HepG2 (cell line): Measurements from ENCODE around the gene PPP1R1B. TPM values are rescaled to one million over a fixed set of nuclear protein-coding genes. Genes with fewer than 3 reads are reported as not detected.

Source experiments
- ATAC-seq: fragments of 200-7000 bp; cut with Tn5 transposase; 3 replicates; pipeline ENCODE4 v1.9.1; 2020; ENCODE audit warnings: mild to moderate bottlenecking, moderate library complexity
- BruUV-seq: library from RNA; stranded (reverse); fragments of 400-500 nt; replicated peaks from 2 replicates; lab custom pipeline; 2021; lab: Mats Ljungman, UMichigan
- CTCF ChIA-PET: fragments of 300-600 bp; formaldehyde crosslinking; extraction: SDS; loops from one replicate; lab custom pipeline; 2021; ENCODE audit warnings: low total read pairs, inconsistent platforms, low intra/inter-chr PET ratio; lab: Yijun Ruan, JAX
- POLR2A ChIA-PET: fragments of 350-600 bp; sonication (Branson Sonifier 250); formaldehyde crosslinking; loops from one replicate; lab custom pipeline; 2020; ENCODE audit warnings: antibody characterized with exemption, inconsistent platforms; lab: Yijun Ruan, JAX
- DNase-seq: peaks from one replicate; pipeline ENCODE4 v3.0.0-alpha.2; 2015; ENCODE audit warnings: low spot score
- FAIRE-seq: peaks from 3 replicates; lab custom pipeline; 2011; peaks lifted over from hg19 to GRCh38; lab: Jason Lieb, UNC
- H2AFZ ChIP-seq: one replicate; pipeline ENCODE4 v1.6.1; 2011; ENCODE audit warnings: low read length, inconsistent platforms
- H3K27ac ChIP-seq: fragments of 300-600 bp; 3 replicates; pipeline ENCODE4 v1.8.0; 2011; ENCODE audit warnings: mixed run types, mild to moderate bottlenecking, mixed read lengths, low read length, inconsistent platforms; ENCODE audit not compliant: insufficient read depth; ENCODE audit errors: extremely low read length
- H3K27me3 ChIP-seq, 2 experiments: fragments of 200-600 bp in 1 of 2; 2 replicates in 1 of 2; 3 replicates in 1 of 2; pipeline versions ENCODE4 v1.6.0 to v1.8.0; 2011; ENCODE audit warnings: low read length in 2 of 2, mild to moderate bottlenecking in 2 of 2, moderate library complexity in 2 of 2, inconsistent platforms in 1 of 2; ENCODE audit not compliant: insufficient read depth in 2 of 2, control insufficient read depth in 1 of 2
- H3K36me3 ChIP-seq, 2 experiments: fragments of 200-600 bp in 1 of 2; replicated peaks in 1 of 2; 2 replicates in 1 of 2; 3 replicates in 1 of 2; pipeline versions ENCODE4 v1.5.1 to v1.8.0; 2011; ENCODE audit warnings: low read length in 2 of 2, inconsistent platforms in 1 of 2; ENCODE audit not compliant: insufficient read depth in 2 of 2, control insufficient read depth in 1 of 2
- H3K4me1 ChIP-seq: 2 replicates; pipeline ENCODE4 v1.5.1; 2012; ENCODE audit warnings: low read length, inconsistent platforms; ENCODE audit not compliant: insufficient read depth
- H3K4me2 ChIP-seq: 2 replicates; pipeline ENCODE4 v1.6.0; 2011; ENCODE audit warnings: low read depth, low read length, inconsistent platforms
- H3K4me3 ChIP-seq, 3 experiments: fragments of 200-600 bp in 1 of 3; sonication (generic), shearing (Covaris generic) in 1 of 3; replicated peaks in 1 of 3; 2 replicates each; pipeline ENCODE4 v1.5.1; 2011 to 2016; ENCODE audit warnings: low read length in 3 of 3, inconsistent platforms in 2 of 3, low read depth in 2 of 3, mild to moderate bottlenecking in 2 of 3, control low read depth in 1 of 3, mixed read lengths in 1 of 3; ENCODE audit not compliant: insufficient read depth in 1 of 3
- H3K79me2 ChIP-seq: one replicate; pipeline ENCODE4 v1.6.1; 2011; ENCODE audit warnings: low read length, inconsistent platforms; ENCODE audit not compliant: insufficient read depth
- H3K9ac ChIP-seq: 2 replicates; pipeline ENCODE4 v1.6.0; 2011; ENCODE audit warnings: mild to moderate bottlenecking, low read depth, low read length, inconsistent platforms; ENCODE audit not compliant: insufficient read depth
- H3K9me3 ChIP-seq: 2 replicates; pipeline ENCODE4 v1.5.1; 2012; ENCODE audit warnings: mild to moderate bottlenecking, low read length
- H4K20me1 ChIP-seq: 2 replicates; pipeline ENCODE4 v1.6.0; 2011; ENCODE audit warnings: inconsistent platforms, mild to moderate bottlenecking, low read length, moderate library complexity; ENCODE audit not compliant: insufficient read depth
- HMG20B ChIP-seq: conservative IDR thresholded peaks from 2 replicates; pipeline ENCODE4 v1.6.1; 2016; ENCODE audit warnings: missing genetic modification reagents, missing compliant biosample characterization
- HNRNPH1 ChIP-seq: fragments of 200-400 bp; formaldehyde crosslinking; optimal IDR thresholded peaks from 2 replicates; pipeline ENCODE3; 2017; ENCODE audit warnings: mild to moderate bottlenecking, low read depth, low read length
- KDM5A ChIP-seq: fragments of 200-600 bp; sonication (generic); IDR thresholded peaks from 2 replicates; pipeline ENCODE4 v1.7.0; 2018; ENCODE audit warnings: antibody characterized with exemption, mild to moderate bottlenecking, low read length, borderline replicate concordance
- MATR3 ChIP-seq: sonication (generic); formaldehyde crosslinking; IDR thresholded peaks from 2 replicates; pipeline ENCODE4 v1.4.0; 2020; ENCODE audit warnings: missing genetic modification reagents
- MED13 ChIP-seq: sonication (generic); formaldehyde crosslinking; IDR thresholded peaks from 2 replicates; pipeline ENCODE4 v1.5.0; 2020; ENCODE audit warnings: missing genetic modification reagents
- TEAD2 ChIP-seq: sonication (generic); formaldehyde crosslinking; IDR thresholded peaks from 2 replicates; pipeline ENCODE4 v1.9.0; 2021; ENCODE audit warnings: missing genetic modification reagents
- ZFY ChIP-seq: sonication (generic); formaldehyde crosslinking; IDR thresholded peaks from 2 replicates; pipeline ENCODE4 v1.4.0; 2020; ENCODE audit warnings: missing genetic modification reagents
- ZSCAN30 ChIP-seq: sonication (generic); formaldehyde crosslinking; IDR thresholded peaks from 2 replicates; pipeline ENCODE4 v1.5.0; 2020; ENCODE audit warnings: mild to moderate bottlenecking, missing genetic modification reagents
- WGBS: methylation state at CpG from one replicate; pipeline ENCODE4 v1.1.6; 2017; ENCODE audit warnings: low lambda C conversion rate; 5-methylcytosine and 5-hydroxymethylcytosine counted together
- in situ Hi-C: cut with HindIII; loops from 2 replicates; pipeline ENCODE4 v1.10.0; 2017; ENCODE audit warnings: low pct_unique_long_range_greater_than_20kb; ENCODE audit not compliant: extremely low pct_ligation_motif_present
- intact Hi-C: fragments of 100-400 bp; cut with micrococcal nuclease; formaldehyde crosslinking; loops from one replicate; pipeline ENCODE4 v1.10.0; 2022; ENCODE audit not compliant: unreplicated experiment
- polyA plus RNA-seq, 8 experiments: library from polyadenylated mRNA; depleted of rRNA in 3 of 8; stranded (reverse) in 7 of 8; unstranded in 1 of 8; fragments of >200 nt; fragmentation: Illumina TruSeq in 4 of 8; extraction: Trizol in 4 of 8; gene quantifications; 2 replicates each; pipeline versions ENCODE4 v1.2.1 to v1.2.3, GENCODE V29; 2011 to 2016; ENCODE audit warnings: low read depth in 4 of 8, missing spikeins in 1 of 8, mixed read lengths in 1 of 8; ENCODE audit not compliant: insufficient read depth in 1 of 8
- total RNA-seq, 5 experiments: library from RNA; depleted of rRNA; stranded (reverse); fragments of >200 nt; fragmentation: Illumina TruSeq; extraction: Trizol; gene quantifications; 2 replicates each; pipeline ENCODE4 v1.2.3, GENCODE V29; 2016; ENCODE audit warnings: low read depth in 1 of 5
- TF ChIP-seq, protein P1 (sequence below): sonication (generic); formaldehyde crosslinking; IDR thresholded peaks from 2 replicates; pipeline ENCODE4; 2020; ENCODE audit warnings: missing genetic modification reagents, mild to moderate bottlenecking, borderline replicate concordance
- TF ChIP-seq, protein P2 (sequence below): sonication (generic); formaldehyde crosslinking; IDR thresholded peaks from 2 replicates; pipeline ENCODE4 v1.9.0; 2021; ENCODE audit warnings: missing genetic modification reagents, borderline replicate concordance
- TF ChIP-seq, protein P3 (sequence below): sonication (generic); formaldehyde crosslinking; IDR thresholded peaks from 2 replicates; pipeline ENCODE4 v1.4.0; 2020; ENCODE audit warnings: missing genetic modification reagents, borderline replicate concordance
- TF ChIP-seq, protein P4 (sequence below): sonication (generic); formaldehyde crosslinking; IDR thresholded peaks from 2 replicates; pipeline ENCODE4 v1.8.1; 2023; ENCODE audit warnings: mild to moderate bottlenecking, moderate library complexity, missing genetic modification reagents

Gene PPP1R1B
- total and polyA plus RNA-seq, 2 of the 13 experiments (the other 11 are each of a cell fraction or from before 2014, with no cell fraction given), result 0.08 TPM; not detected in 1

DNA sequence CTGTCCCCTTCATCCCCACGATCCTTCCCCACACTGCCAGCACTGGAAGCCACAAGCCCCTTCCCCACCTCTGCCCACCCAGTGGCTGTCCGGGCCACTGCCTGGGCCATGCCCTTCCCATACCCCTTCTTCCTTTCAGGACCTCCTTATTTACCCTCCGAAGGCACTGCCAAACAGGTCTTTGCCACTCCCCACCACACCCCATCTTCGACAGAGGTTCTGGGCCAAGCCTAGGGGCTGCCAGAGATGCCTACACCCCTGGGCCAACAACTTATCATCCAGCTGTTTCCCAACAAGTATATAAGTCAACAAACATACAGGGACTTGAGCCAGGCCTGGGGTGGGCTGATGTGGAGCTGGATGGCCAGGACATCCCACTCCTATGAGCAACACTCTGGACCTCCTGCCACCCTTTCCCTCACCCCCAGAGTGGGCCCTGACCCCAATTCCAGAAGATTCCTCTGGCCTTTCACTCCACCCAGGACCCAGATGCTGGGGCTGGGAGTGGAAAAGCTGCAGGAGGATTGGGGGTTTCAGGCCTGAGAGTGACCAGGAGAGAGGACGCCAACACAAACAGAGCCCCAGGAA, 1.5 kb upstream of the PPP1R1B start:
- H3K36me3 ChIP-seq, result no peaks in the 10 kb centered on the region
- ATAC-seq, result no peak
- DNase-seq, result no peak
- H3K27me3 ChIP-seq, result peaks cover 17 to 69% of the 10 kb centered on the region in 2 experiments; a peak in 4 of 5 replicates
- H3K9ac ChIP-seq, result no peak overlapping the region
- H3K4me3 ChIP-seq, result no peak overlapping the region
- BruUV-seq, result no TSS peak
- no peaks in the 10 kb centered on the region for H4K20me1 ChIP-seq
- intact Hi-C loops (no loop called here), in situ Hi-C loops (no loop called here)
- H3K27ac ChIP-seq, result no peak overlapping the region
- H3K4me2 ChIP-seq, result no peak overlapping the region
- H3K4me1 ChIP-seq, result peaks cover 63% of the 10 kb centered on the region
- no peaks in the 10 kb centered on the region for H3K9me3 ChIP-seq
- WGBS, result 24% methylated on average over 4 of the region's 5 CpGs
- POLR2A ChIA-PET, result no interaction called here
- no peak overlapping the region for H2AFZ ChIP-seq
- FAIRE-seq, result no peak
- no peaks in the 10 kb centered on the region for H3K79me2 ChIP-seq
- CTCF ChIA-PET, result interaction anchor here (5.4 to 5.7 kb wide), 2 partner anchors 10 to 28 kb away, joined by 70 to 71 read pairs; partner anchors contain the start of gene STARD3
- TF ChIP-seq MATR3 (no peak), TEAD2 (CRISPR knock-in tag) (no peak), ZSCAN30 (CRISPR knock-in tag) (no peak), MED13 (CRISPR knock-in tag) (no peak), ZFY (CRISPR knock-in tag) (no peak), HNRNPH1 (no peak), HMG20B (no peak), KDM5A (no peak)
- TF ChIP-seq, protein P1, sequence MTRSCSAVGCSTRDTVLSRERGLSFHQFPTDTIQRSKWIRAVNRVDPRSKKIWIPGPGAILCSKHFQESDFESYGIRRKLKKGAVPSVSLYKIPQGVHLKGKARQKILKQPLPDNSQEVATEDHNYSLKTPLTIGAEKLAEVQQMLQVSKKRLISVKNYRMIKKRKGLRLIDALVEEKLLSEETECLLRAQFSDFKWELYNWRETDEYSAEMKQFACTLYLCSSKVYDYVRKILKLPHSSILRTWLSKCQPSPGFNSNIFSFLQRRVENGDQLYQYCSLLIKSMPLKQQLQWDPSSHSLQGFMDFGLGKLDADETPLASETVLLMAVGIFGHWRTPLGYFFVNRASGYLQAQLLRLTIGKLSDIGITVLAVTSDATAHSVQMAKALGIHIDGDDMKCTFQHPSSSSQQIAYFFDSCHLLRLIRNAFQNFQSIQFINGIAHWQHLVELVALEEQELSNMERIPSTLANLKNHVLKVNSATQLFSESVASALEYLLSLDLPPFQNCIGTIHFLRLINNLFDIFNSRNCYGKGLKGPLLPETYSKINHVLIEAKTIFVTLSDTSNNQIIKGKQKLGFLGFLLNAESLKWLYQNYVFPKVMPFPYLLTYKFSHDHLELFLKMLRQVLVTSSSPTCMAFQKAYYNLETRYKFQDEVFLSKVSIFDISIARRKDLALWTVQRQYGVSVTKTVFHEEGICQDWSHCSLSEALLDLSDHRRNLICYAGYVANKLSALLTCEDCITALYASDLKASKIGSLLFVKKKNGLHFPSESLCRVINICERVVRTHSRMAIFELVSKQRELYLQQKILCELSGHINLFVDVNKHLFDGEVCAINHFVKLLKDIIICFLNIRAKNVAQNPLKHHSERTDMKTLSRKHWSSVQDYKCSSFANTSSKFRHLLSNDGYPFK (CRISPR knock-in tag), result no peak
- TF ChIP-seq, protein P2, sequence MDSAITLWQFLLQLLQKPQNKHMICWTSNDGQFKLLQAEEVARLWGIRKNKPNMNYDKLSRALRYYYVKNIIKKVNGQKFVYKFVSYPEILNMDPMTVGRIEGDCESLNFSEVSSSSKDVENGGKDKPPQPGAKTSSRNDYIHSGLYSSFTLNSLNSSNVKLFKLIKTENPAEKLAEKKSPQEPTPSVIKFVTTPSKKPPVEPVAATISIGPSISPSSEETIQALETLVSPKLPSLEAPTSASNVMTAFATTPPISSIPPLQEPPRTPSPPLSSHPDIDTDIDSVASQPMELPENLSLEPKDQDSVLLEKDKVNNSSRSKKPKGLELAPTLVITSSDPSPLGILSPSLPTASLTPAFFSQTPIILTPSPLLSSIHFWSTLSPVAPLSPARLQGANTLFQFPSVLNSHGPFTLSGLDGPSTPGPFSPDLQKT (CRISPR knock-in tag), result no peak
- TF ChIP-seq, protein P3, sequence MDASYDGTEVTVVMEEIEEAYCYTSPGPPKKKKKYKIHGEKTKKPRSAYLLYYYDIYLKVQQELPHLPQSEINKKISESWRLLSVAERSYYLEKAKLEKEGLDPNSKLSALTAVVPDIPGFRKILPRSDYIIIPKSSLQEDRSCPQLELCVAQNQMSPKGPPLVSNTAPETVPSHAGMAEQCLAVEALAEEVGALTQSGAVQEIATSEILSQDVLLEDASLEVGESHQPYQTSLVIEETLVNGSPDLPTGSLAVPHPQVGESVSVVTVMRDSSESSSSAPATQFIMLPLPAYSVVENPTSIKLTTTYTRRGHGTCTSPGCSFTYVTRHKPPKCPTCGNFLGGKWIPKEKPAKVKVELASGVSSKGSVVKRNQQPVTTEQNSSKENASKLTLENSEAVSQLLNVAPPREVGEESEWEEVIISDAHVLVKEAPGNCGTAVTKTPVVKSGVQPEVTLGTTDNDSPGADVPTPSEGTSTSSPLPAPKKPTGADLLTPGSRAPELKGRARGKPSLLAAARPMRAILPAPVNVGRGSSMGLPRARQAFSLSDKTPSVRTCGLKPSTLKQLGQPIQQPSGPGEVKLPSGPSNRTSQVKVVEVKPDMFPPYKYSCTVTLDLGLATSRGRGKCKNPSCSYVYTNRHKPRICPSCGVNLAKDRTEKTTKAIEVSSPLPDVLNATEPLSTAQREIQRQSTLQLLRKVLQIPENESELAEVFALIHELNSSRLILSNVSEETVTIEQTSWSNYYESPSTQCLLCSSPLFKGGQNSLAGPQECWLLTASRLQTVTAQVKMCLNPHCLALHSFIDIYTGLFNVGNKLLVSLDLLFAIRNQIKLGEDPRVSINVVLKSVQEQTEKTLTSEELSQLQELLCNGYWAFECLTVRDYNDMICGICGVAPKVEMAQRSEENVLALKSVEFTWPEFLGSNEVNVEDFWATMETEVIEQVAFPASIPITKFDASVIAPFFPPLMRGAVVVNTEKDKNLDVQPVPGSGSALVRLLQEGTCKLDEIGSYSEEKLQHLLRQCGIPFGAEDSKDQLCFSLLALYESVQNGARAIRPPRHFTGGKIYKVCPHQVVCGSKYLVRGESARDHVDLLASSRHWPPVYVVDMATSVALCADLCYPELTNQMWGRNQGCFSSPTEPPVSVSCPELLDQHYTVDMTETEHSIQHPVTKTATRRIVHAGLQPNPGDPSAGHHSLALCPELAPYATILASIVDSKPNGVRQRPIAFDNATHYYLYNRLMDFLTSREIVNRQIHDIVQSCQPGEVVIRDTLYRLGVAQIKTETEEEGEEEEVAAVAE, result no peak
- TF ChIP-seq, protein P4, sequence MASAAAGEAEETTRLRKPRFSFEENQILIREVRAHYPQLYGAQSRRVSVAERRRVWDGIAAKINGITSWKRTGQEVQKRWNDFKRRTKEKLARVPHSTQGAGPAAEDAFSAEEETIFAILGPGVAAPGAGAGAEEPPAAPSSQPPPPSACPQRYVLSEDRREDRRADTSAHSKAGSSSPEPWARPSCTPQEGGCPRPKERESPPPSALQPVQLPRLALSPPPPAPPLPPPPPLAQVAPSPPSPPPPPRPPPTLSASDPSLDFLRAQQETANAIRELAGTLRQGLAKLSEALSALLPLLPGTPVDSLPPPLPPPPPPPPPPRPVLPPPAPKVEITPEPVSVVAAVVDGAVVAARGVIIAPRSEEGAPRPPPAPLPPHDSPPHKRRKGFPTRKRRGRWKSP (CRISPR knock-in tag), result no peak
